GM19395 (cell line): ENCODE data around the gene CYP24A1.
A peak's percentile ranks its signal among the peaks of the same experiment; 100 is the strongest.
"Not testable (repeated sequence)": the region's sequence is repeated elsewhere in the genome, so short reads cannot be mapped to it uniquely, and the experiment has no call there.

Experiments used
- ATAC-seq: cut with Tn5 transposase; IDR thresholded peaks from one replicate; pipeline ENCODE4 v1.9.1; 2021; ENCODE audit warnings: mild to moderate bottlenecking, moderate library complexity; ENCODE audit not compliant: unreplicated experiment

Gene CYP24A1

DNA sequence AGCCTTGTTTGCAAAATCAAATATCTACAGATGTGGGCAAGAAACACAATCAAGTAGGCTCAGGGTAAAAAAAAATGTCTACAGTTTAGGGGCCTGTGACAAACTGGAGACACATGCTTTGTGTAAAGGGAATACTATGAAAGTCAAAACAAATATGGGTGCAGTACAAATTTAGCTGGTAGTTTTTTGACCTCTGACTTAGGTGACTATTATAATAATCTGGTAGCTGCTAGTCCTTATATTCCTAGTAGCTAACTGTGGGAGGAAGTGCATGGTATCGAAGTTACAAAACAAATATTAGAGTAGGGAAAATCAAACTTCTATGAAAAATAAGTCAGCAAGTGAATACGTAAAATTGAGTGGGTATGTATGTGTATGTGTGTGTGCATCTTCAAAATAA is 35.4 kb downstream of the CYP24A1 start:
- ATAC-seq, result no peak

DNA sequence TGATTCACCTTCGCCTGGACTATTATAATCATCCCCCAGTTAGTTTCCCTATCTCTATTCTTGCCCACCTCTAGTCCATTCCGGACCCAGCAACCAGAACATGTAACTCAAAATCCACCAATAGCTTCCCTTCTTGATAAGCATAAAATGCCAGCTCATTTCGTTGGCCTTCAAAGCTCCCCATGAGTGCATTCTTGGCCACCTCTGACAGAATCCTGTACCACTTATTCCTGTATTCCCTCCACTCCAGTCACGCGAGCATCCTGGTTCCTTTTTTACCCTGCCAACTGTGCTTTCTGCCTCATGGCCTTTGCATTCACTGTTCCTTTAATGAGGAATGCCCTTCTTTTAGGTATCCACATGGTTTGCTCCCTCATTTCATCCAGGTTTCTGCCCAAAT is 36.7 kb downstream of the CYP24A1 start:
- ATAC-seq, result no peak

GRCh38 chr20:54134445-54135220 is 39.2 kb downstream of the CYP24A1 start:
- ATAC-seq, result no peak

DNA sequence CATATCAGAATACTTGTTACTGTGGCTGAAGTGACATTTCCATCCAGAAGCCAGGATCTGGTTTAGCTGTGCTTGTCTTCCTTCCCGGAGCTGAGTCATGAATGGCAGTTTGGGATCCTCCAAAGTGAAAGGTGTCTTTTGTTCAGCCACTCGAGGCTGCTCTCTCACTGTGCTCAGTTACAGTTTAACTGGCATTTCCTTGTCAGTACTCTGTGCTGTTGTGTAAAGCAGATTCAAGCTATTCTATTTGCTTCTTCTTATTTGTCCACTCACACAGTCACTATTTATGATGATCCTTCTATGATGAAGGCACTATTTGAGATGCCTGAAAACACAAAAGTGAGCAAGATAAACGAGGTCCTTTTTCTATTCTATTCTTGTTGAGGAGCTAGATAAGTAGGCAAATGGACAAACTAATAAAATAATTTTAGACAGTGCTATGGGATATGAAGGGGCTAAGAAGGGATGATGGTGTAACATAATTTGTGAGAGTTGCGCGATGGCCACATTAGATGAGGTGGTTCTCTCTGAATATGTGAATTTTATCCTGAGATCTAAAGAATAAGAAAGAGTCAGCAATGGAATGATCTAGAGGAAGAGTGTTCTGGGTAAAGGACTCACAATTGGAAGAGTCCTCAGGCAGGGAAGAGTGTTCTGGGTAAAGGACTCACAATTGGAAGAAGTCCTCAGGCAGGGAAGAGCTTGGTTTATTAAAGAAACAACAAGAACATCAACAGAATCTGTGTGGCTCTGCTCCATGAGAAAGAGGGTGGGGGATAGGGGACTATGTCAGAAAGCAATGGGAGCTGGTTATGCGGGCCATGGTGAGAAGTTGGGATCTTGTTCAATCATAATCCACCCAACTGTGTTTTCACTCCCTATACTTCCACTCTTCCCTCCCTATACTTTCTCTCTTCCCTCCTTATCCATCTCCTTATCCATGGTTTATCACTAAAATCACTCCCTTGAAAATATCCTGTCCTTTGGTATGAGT is 40.1 kb downstream of the CYP24A1 start:
- ATAC-seq, result peak; percentile 67

GRCh38 chr20:54132612-54133433 is 41.0 kb downstream of the CYP24A1 start:
- no peak for ATAC-seq

GRCh38 chr20:54131675-54132611 is 41.8 kb downstream of the CYP24A1 start:
- no peak for ATAC-seq

DNA sequence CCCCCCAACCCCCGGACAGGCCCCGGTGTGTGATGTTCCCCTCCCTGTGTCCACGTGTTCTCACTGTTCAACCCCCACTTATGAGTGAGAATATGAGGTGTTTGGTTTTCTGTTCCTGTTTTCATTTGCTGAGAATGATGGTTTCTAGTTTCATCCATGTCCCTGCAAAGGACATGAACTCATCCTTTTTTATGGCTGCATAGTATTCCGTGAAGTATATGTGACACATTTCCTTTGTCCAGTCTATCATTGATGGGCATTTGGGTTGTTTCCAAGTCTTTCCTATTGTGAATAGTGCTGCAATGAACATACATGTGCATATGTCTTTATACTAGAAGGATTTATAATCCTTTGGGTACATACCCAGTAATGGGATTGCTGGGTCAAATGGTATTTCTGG is 42.7 kb downstream of the CYP24A1 start:
- not testable (repeated sequence) for ATAC-seq

DNA sequence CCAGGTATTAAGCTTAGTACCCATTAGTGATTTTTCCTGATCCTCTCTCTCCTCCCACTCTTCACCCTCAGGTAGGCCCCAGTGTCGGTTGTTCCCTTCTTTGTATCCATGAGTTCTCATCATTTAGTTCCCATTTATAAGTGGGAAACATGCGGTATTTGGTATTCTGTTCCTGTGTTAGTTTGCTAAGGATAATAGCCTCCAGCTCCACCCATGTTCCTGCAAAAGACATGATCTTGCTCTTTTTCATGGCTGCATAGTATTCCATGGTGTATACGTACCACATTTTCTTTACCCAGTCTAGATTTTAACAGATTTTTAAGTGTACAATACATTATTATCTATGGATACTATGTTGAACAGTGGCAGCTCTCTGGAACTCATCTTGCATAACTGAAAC is 44.4 kb downstream of the CYP24A1 start:
- ATAC-seq, result no peak

- no peak for ATAC-seq
Observed at GRCh38 chr20:54127855-54128574, 45.8 kb downstream of the CYP24A1 start.

- ATAC-seq, result no peak
Observed at GRCh38 chr20:54126806-54127655, 46.8 kb downstream of the CYP24A1 start.

DNA sequence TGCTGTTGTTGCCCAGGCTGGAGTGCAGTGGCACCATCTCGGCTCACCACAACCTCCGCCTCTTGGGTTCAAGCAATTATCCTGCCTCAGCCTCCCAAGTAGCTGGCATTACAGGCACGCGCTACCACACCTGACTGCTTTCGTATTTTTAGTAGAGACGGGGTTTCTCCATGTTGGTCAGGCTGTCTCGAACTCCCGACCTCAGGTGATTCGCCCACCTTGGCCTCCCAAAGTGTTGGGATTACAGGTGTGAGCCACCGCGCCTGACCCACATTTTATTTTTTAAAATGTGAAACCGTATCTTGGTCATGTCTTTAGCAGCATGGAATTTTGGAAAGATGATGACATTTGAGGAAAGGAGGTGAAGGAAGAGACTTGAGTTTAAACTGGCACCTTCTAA is 47.5 kb downstream of the CYP24A1 start:
- not testable (repeated sequence) for ATAC-seq

DNA sequence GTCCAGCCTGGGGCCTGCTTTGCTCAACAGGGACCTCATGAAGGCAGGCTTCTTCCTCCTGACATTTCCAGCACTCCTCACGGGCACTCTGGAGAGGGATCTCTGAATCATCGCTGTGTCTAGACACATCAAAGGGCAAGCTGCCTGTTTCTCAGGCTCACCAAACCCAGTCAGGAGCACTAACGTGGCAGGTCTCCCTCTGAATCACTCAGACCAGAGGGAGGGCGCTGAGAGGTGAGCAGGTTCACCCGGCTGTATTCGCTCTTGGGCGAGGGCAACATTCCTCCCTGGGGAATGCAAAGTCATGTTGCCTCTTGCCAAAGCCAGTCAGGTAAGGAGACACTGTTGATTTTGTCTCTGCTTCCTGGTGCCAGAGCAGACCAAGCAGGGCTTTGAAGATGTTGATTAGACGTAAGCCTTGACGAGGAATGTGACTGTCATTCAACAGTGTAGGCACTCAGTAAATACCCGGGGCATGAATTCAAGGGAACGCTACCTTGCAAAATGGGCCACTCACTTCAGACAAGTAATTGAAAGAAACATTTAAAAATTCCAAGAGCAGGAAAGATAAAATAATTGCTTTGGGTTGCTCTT is 50.1 kb downstream of the CYP24A1 start:
- no peak for ATAC-seq

DNA sequence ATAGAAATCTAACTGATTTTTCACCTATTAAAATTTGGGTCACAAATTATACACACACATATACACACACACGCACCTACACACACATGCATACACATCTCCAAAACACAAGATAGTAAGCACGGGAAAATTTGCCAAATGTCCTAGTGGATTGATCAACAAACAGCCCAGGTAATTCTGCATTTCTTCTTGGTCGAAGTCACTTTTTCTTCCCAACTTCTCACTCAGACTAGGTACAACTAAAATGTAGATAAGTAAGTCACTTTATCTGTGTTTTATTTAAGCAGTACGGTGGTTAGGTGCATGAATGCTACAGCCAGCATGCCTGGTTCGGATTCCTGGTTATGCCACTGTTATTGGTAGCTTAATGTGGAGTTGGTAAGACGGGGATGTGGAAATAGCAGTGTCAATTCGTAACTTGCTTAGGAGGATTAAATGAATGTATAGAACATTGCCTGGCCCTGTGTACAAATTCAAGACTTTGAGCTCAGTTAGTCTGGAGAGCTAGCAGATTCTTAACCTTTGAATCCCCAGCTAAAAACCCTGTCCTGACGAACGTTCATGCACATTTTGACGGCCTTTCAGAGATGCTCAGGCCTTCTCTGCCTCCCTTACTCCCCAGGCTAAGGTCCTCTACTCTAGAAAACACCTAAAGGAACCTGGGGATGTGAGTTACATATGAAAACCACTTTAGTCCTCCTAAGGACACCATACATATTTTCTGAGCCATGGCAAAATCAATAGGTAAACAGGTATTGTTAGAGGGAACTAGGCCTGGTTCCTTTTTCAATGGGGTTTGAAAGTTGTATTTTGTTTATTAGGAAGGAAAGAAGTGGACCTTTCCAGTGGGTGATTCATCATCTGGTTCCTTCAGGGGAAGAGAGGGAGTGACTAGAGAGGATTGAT is 50.9 kb downstream of the CYP24A1 start:
- ATAC-seq, result no peak

- ATAC-seq, result no peak
Observed at GRCh38 chr20:54122189-54122588, 51.6 kb downstream of the CYP24A1 start.

DNA sequence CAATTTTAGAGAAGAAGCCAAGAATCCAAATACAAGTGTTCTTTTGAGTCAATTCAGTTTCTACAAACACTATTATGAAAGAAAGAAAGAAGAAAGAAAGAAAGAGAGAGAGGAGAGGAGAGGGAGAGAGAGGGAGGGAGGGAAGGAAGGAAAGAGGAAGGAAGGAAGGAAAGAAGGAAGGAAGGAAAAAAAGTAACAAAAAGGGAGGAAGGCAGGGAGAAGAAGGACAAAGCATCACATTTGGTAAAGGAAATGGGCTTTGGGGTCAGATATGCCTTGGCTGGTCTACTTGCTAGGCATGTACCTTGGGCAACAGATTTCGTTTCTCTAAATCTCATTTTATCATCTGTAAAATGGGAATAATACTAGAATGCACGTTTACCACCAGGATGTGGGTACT is 54.0 kb downstream of the CYP24A1 start:
- ATAC-seq, result no peak

DNA sequence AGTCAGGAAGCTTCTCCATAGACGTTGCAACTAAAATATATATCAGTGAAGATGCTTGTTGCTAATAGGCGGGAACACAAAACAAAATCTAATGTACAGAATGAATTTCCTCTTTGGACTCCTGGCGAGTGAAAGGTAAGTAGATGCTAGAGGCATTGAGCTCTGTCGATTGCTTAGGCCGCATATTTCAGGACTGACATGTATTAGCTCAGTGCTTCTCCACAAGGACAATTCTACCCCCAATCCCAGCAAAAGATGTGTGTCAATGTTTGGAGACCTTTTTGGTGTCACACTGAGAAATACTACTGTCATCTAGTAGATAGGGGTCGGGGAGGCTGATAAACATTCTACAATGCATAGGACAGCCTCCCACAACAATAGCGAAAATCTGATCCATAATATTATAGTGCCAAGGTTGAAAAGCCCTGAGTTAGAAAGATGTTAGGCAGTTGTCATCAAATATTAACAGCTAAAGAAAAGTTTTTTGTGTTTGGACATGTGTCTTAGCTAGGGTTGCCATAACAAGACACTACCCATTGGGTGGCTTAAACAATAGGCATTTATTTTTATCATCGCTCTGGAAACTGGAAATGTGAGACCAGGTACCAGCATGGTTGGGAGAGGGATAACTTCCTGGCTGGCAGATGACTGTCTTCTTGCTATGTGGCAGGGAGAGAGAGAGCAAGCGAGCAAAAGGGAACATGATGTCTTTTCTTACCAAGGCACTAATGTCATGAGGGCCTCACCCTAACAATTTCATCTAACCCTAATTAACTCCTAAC is 55.4 kb downstream of the CYP24A1 start:
- ATAC-seq, result no peak
